Upper lobe of right lung (tissue), 1 donor: Measurements from ENCODE around the gene LPIN3. TPM values are rescaled to one million over a fixed set of nuclear protein-coding genes. Genes with fewer than 3 reads are reported as not detected.

Experiments used
- ATAC-seq: fragments of 200-7000 bp; cut with Tn5 transposase; one replicate; pipeline ENCODE4 v1.9.1; 2020; ENCODE audit warnings: mild to moderate bottlenecking, moderate library complexity
- DNase-seq: peaks from one replicate; pipeline ENCODE4 v3.0.0-alpha.2; 2020
- H3K27ac ChIP-seq: fragments of 200-600 bp; one replicate; pipeline ENCODE4 v1.8.0; 2022
- H3K27me3 ChIP-seq: fragments of 200-600 bp; one replicate; pipeline ENCODE4 v1.8.0; 2022; ENCODE audit warnings: mild to moderate bottlenecking
- H3K36me3 ChIP-seq: fragments of 200-600 bp; one replicate; pipeline ENCODE4 v1.8.0; 2022
- H3K4me1 ChIP-seq: fragments of 200-600 bp; one replicate; pipeline ENCODE4 v1.8.0; 2022
- H3K4me3 ChIP-seq: fragments of 200-600 bp; one replicate; pipeline ENCODE4 v1.8.0; 2022; ENCODE audit warnings: mild to moderate bottlenecking
- H3K9me3 ChIP-seq: fragments of 200-600 bp; one replicate; pipeline ENCODE4 v1.8.0; 2022
- CTCF ChIP-seq: fragments of 200-600 bp; IDR thresholded peaks from one replicate; pipeline ENCODE4 v1.8.0; 2022; ENCODE audit warnings: antibody characterized with exemption
- intact Hi-C: fragments of 100-400 bp; cut with DNase I; formaldehyde crosslinking; loops from one replicate; pipeline ENCODE4 v1.11.0; 2022
- total RNA-seq: library from RNA; stranded (reverse); fragmentation: NEBNext Ultra II Directional; extraction: Animal tissue kit (Norgen Biotek cat#: 25700); gene quantifications from one replicate; pipeline ENCODE4 v1.2.1, GENCODE V29; 2021
- donor health status: DM: no; HTN: yes; CAD: no; lungs with severe emphysema.

The LPIN3 gene
- total RNA-seq, 1 donor from 2014 or later: 18.4 TPM

- no peak for TF ChIP-seq CTCF
- DNase-seq: no peak
- intact Hi-C loops: no loop called here
- H3K4me3 ChIP-seq: no peak overlapping the region
- no peaks in the 10 kb centered on the region for H3K36me3 ChIP-seq
- no peak for ATAC-seq
- H3K9me3 ChIP-seq: no peaks in the 10 kb centered on the region
- peaks cover 6% of the 10 kb centered on the region for H3K4me1 ChIP-seq
- H3K27ac ChIP-seq: no peak overlapping the region
- peaks cover 37% of the 10 kb centered on the region for H3K27me3 ChIP-seq
These were observed 29.6 kb downstream of the LPIN3 start for GRCh38 chr20:41370176-41370575.

- Histone ChIP-seq H3K4me3 (no peak overlapping the region), H3K36me3 (no peaks in the 10 kb centered on the region), H3K9me3 (no peaks in the 10 kb centered on the region), H3K4me1 (no peaks in the 10 kb centered on the region), H3K27ac (no peak overlapping the region), H3K27me3 (peaks cover 27% of the 10 kb centered on the region)
- no peak for TF ChIP-seq CTCF
- DNase-seq: no peak
- ATAC-seq: no peak
- intact Hi-C loops: no loop called here
These were observed 30.8 kb downstream of the LPIN3 start for GRCh38 chr20:41371371-41371770.

- Histone ChIP-seq H3K4me3 (no peak overlapping the region), H3K9me3 (no peaks in the 10 kb centered on the region), H3K27me3 (peaks cover 17% of the 10 kb centered on the region), H3K36me3 (no peaks in the 10 kb centered on the region), H3K4me1 (no peaks in the 10 kb centered on the region), H3K27ac (no peak overlapping the region)
- intact Hi-C loops: no loop called here
- no peak for TF ChIP-seq CTCF
- ATAC-seq (no peak), DNase-seq (no peak)
These were observed 32.7 kb downstream of the LPIN3 start for GRCh38 chr20:41373251-41373783.

GRCh38 chr20:41373931-41374920 is 33.6 kb downstream of the LPIN3 start:
- H3K27ac ChIP-seq: no peak overlapping the region
- TF ChIP-seq CTCF: no peak
- DNase-seq: no peak
- no peaks in the 10 kb centered on the region for H3K9me3 ChIP-seq
- intact Hi-C loops: no loop called here
- no peaks in the 10 kb centered on the region for H3K36me3 ChIP-seq
- peaks cover 11% of the 10 kb centered on the region for H3K27me3 ChIP-seq
- H3K4me1 ChIP-seq: no peaks in the 10 kb centered on the region
- no peak for ATAC-seq
- H3K4me3 ChIP-seq: no peak overlapping the region

- no peak for ATAC-seq
- no peaks in the 10 kb centered on the region for H3K9me3 ChIP-seq
- no peak overlapping the region for H3K27ac ChIP-seq
- DNase-seq: no peak
- no peaks in the 10 kb centered on the region for H3K36me3 ChIP-seq
- peaks cover 11% of the 10 kb centered on the region for H3K27me3 ChIP-seq
- H3K4me3 ChIP-seq: no peak overlapping the region
- no peaks in the 10 kb centered on the region for H3K4me1 ChIP-seq
- intact Hi-C loops: no loop called here
- TF ChIP-seq CTCF: no peak
These were observed 35.2 kb downstream of the LPIN3 start for GRCh38 chr20:41375846-41376245.
